Measurements from ENCODE around the gene AKR1C2.
"Not testable (repeated sequence)": the region's sequence is repeated elsewhere in the genome, so short reads cannot be mapped to it uniquely, and the experiment has no call there.

Gene AKR1C2

GRCh38 chr10:4981722-4982471 is 21.8 kb downstream of the AKR1C2 start:
- POLR2A ChIA-PET, result no interaction called here
- CTCF ChIA-PET, result interaction anchor here (6.2 kb wide), 1 partner anchor 131 kb away, joined by 59 read pairs; no protein-coding TSS in a partner anchor
- TF ChIP-seq CTCF (IDR thresholded peaks at IDR 0.05; ENCODE audit: insufficient read depth, low read length, missing control alignments), result peak; percentile 22
- no peak overlapping the region for H3K4me3 ChIP-seq (ENCODE audit: low read depth, low read length)
- no peak for DNase-seq (ENCODE audit: low read depth, low spot score)

GRCh38 chr10:4980793-4981192 is 22.9 kb downstream of the AKR1C2 start:
- CTCF ChIA-PET, result interaction anchor here (6.2 kb wide), 1 partner anchor 130 kb away, joined by 59 read pairs; no protein-coding TSS in a partner anchor
- TF ChIP-seq CTCF (IDR thresholded peaks at IDR 0.05; ENCODE audit: insufficient read depth, low read length, missing control alignments), result no peak
- H3K4me3 ChIP-seq (ENCODE audit: low read depth, low read length), result no peak overlapping the region
- POLR2A ChIA-PET, result no interaction called here
- DNase-seq (ENCODE audit: low read depth, low spot score), result no peak

GRCh38 chr10:4978870-4979269 is 24.8 kb downstream of the AKR1C2 start:
- no peak for TF ChIP-seq CTCF (IDR thresholded peaks at IDR 0.05; ENCODE audit: insufficient read depth, low read length, missing control alignments)
- CTCF ChIA-PET, result no interaction called here
- POLR2A ChIA-PET, result no interaction called here
- H3K4me3 ChIP-seq (ENCODE audit: low read depth, low read length), result no peak overlapping the region
- DNase-seq (ENCODE audit: low read depth, low spot score), result no peak

GRCh38 chr10:4977025-4977424 is 26.6 kb downstream of the AKR1C2 start:
- ChIA-PET CTCF (no interaction called here), POLR2A (no interaction called here)
- no peak for TF ChIP-seq CTCF (IDR thresholded peaks at IDR 0.05; ENCODE audit: insufficient read depth, low read length, missing control alignments)
- no peak for DNase-seq (ENCODE audit: low read depth, low spot score)
- H3K4me3 ChIP-seq (ENCODE audit: low read depth, low read length), result no peak overlapping the region

- H3K4me3 ChIP-seq (ENCODE audit: low read depth, low read length); POLR2A ChIA-PET; DNase-seq (ENCODE audit: low read depth, low spot score); CTCF ChIA-PET: not testable (repeated sequence)
Measured at GRCh38 chr10:4974400-4974799, 29.3 kb downstream of the AKR1C2 start.

GRCh38 chr10:4973294-4973693 is 30.4 kb downstream of the AKR1C2 start:
- CTCF ChIA-PET; POLR2A ChIA-PET; H3K4me3 ChIP-seq (ENCODE audit: low read depth, low read length); DNase-seq (ENCODE audit: low read depth, low spot score): not testable (repeated sequence)

GRCh38 chr10:4972369-4973142 is 31.1 kb downstream of the AKR1C2 start:
- H3K4me3 ChIP-seq (ENCODE audit: low read depth, low read length); POLR2A ChIA-PET; DNase-seq (ENCODE audit: low read depth, low spot score); CTCF ChIA-PET: not testable (repeated sequence)

GRCh38 chr10:4970362-4970761 is 33.3 kb downstream of the AKR1C2 start:
- H3K4me3 ChIP-seq (ENCODE audit: low read depth, low read length); POLR2A ChIA-PET; CTCF ChIA-PET; DNase-seq (ENCODE audit: low read depth, low spot score): not testable (repeated sequence)

GRCh38 chr10:4969289-4969688 is 34.4 kb downstream of the AKR1C2 start:
- CTCF ChIA-PET; H3K4me3 ChIP-seq (ENCODE audit: low read depth, low read length); DNase-seq (ENCODE audit: low read depth, low spot score); POLR2A ChIA-PET: not testable (repeated sequence)

- DNase-seq (ENCODE audit: low read depth, low spot score); H3K4me3 ChIP-seq (ENCODE audit: low read depth, low read length); POLR2A ChIA-PET; CTCF ChIA-PET: not testable (repeated sequence)
Measured at GRCh38 chr10:4967189-4967588, 36.5 kb downstream of the AKR1C2 start.

- DNase-seq (ENCODE audit: low read depth, low spot score); POLR2A ChIA-PET; H3K4me3 ChIP-seq (ENCODE audit: low read depth, low read length); CTCF ChIA-PET: not testable (repeated sequence)
Measured at GRCh38 chr10:4965763-4966162, 37.9 kb downstream of the AKR1C2 start.

GRCh38 chr10:4963815-4964154 is 39.9 kb downstream of the AKR1C2 start:
- CTCF ChIA-PET; POLR2A ChIA-PET; H3K4me3 ChIP-seq (ENCODE audit: low read depth, low read length); DNase-seq (ENCODE audit: low read depth, low spot score): not testable (repeated sequence)
